GM19455 (cell line): ENCODE results near the gene AP3D1.
"Not testable (repeated sequence)": the region's sequence is repeated elsewhere in the genome, so short reads cannot be mapped to it uniquely, and the experiment has no call there.

Experiments
- ATAC-seq: cut with Tn5 transposase; IDR thresholded peaks from one replicate; pipeline ENCODE4 v1.9.1; 2021; ENCODE audit not compliant: unreplicated experiment

AP3D1 gene

GRCh38 chr19:2154587-2155075, 3.3 kb upstream of the AP3D1 start:
- ATAC-seq, result no peak

GRCh38 chr19:2150794-2151338, 500 bp downstream of the AP3D1 start:
- ATAC-seq, result no peak

- ATAC-seq, result no peak
Measured at GRCh38 chr19:2149980-2150793, 1.2 kb downstream of the AP3D1 start.

GRCh38 chr19:2148482-2149135, 2.8 kb downstream of the AP3D1 start:
- no peak for ATAC-seq

GRCh38 chr19:2145831-2146241, 5.5 kb downstream of the AP3D1 start:
- ATAC-seq, result no peak

- no peak for ATAC-seq
Measured at GRCh38 chr19:2144190-2144589, 7.2 kb downstream of the AP3D1 start.

GRCh38 chr19:2142173-2142829, 9.1 kb downstream of the AP3D1 start:
- ATAC-seq, result no peak

- no peak for ATAC-seq
Measured at GRCh38 chr19:2140138-2140569, 11.2 kb downstream of the AP3D1 start.

GRCh38 chr19:2139385-2140137, 11.8 kb downstream of the AP3D1 start:
- ATAC-seq, result no peak

GRCh38 chr19:2138061-2138728, 13.2 kb downstream of the AP3D1 start:
- no peak for ATAC-seq

GRCh38 chr19:2136796-2137195, 14.6 kb downstream of the AP3D1 start:
- no peak for ATAC-seq

- ATAC-seq, result no peak
Measured at GRCh38 chr19:2135474-2136402, 15.6 kb downstream of the AP3D1 start.

- no peak for ATAC-seq
Measured at GRCh38 chr19:2132731-2133490, 18.5 kb downstream of the AP3D1 start.

GRCh38 chr19:2132191-2132590, 19.2 kb downstream of the AP3D1 start:
- ATAC-seq, result no peak

GRCh38 chr19:2131012-2131975, 20.1 kb downstream of the AP3D1 start:
- ATAC-seq, result not testable (repeated sequence)

- no peak for ATAC-seq
Measured at GRCh38 chr19:2129892-2130770, 21.2 kb downstream of the AP3D1 start.
